ENCODE measurements around the gene HSP90AB1. TPM values are rescaled to one million over a fixed set of nuclear protein-coding genes. Genes with fewer than 3 reads are reported as not detected.

HSP90AB1 gene
- total RNA-seq, 3 donors from 2014 or later (not counting 1 experiment from before 2014, with no cell fraction given) = 256 to 372 (median 308) TPM

DNA sequence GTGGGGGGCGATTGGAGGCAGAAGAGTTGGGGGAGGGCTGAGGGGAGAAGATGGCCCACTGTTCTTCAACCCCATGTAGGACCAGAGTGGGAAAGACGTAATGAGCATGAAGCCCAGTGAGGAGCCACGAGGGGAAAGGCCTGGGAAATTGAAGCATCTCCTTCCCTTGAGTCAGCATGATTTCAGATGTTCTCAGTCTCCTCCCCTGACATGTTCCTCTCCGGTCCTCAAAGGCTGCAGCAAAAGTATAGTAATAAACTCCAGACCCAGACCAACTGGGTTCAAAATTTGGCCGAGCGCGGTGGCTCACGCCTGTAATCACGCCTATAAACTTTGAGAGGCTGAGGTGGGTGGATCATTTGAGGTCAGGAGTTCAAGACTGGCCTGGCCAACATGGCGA, 20.4 kb downstream of the HSP90AB1 start:
- 83% methylated on average over 9 of the region's 10 CpGs for WGBS (ENCODE audit: insufficient coverage)
- intact Hi-C loops (cut with micrococcal nuclease) = no loop called here
- H3K9me3 ChIP-seq (ENCODE audit: control insufficient read depth, insufficient read depth, low read length) = no peaks in the 10 kb centered on the region
- TF ChIP-seq, protein P1, sequence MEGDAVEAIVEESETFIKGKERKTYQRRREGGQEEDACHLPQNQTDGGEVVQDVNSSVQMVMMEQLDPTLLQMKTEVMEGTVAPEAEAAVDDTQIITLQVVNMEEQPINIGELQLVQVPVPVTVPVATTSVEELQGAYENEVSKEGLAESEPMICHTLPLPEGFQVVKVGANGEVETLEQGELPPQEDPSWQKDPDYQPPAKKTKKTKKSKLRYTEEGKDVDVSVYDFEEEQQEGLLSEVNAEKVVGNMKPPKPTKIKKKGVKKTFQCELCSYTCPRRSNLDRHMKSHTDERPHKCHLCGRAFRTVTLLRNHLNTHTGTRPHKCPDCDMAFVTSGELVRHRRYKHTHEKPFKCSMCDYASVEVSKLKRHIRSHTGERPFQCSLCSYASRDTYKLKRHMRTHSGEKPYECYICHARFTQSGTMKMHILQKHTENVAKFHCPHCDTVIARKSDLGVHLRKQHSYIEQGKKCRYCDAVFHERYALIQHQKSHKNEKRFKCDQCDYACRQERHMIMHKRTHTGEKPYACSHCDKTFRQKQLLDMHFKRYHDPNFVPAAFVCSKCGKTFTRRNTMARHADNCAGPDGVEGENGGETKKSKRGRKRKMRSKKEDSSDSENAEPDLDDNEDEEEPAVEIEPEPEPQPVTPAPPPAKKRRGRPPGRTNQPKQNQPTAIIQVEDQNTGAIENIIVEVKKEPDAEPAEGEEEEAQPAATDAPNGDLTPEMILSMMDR (IDR thresholded peaks at IDR 0.05) = no peak
- peaks cover 1% of the 10 kb centered on the region for H3K36me3 ChIP-seq (ENCODE audit: control insufficient read depth, insufficient read depth, low read length)
- Mint-ChIP-seq H3K36me3 (no peaks in the 10 kb centered on the region), H3K27me3 (ENCODE audit: low read depth in 2 of 2) (peaks cover 22 to 23% of the 10 kb centered on the region in 2 donors), H3K4me3 (no peak overlapping the region), H3K27ac (peak overlapping the region; percentile 93 to 98), H3K4me1 (peaks cover 19 to 50% of the 10 kb centered on the region in 2 donors), H3K9me3 (no peaks in the 10 kb centered on the region)
- peaks cover 29% of the 10 kb centered on the region for H3K27me3 ChIP-seq (ENCODE audit: control insufficient read depth, insufficient read depth, low read length)
- H3K4me1 ChIP-seq (ENCODE audit: control insufficient read depth, insufficient read depth, low read length) = peaks cover 47% of the 10 kb centered on the region
- no peak overlapping the region for H3K4me3 ChIP-seq (ENCODE audit: low read length)
- ATAC-seq (no peak), DNase-seq (peak in 1 of 2 donors; percentile 18)
- H3K27ac ChIP-seq (ENCODE audit: low read length) = no peak overlapping the region

DNA sequence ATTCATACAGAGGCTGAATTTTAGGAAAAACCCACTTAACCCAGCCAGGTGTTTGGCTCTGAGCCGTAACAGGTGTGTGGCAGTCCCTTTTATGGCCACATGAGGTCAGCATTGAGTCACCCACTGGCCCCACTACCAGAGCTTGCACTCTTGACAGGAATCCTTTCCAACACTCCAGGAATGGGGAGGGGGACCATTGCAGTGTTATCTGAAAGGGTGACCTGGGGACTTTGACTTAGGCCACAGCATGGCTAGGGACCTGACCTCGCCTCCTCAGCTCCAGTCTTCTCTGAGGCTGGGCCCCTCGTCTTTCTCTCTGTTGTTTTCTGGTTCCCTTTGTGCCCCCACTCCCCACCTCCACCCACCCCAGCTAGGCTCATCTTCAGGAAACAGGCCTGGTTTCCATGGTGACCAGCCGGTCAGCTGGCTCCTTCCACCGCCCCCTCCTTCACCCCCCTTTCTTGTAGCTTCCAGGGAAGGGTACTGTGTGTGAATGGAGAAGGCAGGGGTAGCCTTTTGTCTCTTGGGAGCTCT, 21.3 kb downstream of the HSP90AB1 start:
- ATAC-seq = no peak
- Mint-ChIP-seq H3K36me3 (no peaks in the 10 kb centered on the region), H3K4me1 (peaks cover 18 to 41% of the 10 kb centered on the region in 2 donors), H3K9me3 (no peaks in the 10 kb centered on the region), H3K4me3 (peak overlapping the region; percentile 55), H3K27ac (peak overlapping the region; percentile 41 to 98), H3K27me3 (ENCODE audit: low read depth in 2 of 2) (peaks cover 31% of the 10 kb centered on the region in 2 donors)
- Histone ChIP-seq H3K36me3 (ENCODE audit: control insufficient read depth, insufficient read depth, low read length) (no peaks in the 10 kb centered on the region), H3K4me3 (ENCODE audit: low read length) (no peak overlapping the region), H3K4me1 (ENCODE audit: control insufficient read depth, insufficient read depth, low read length) (peaks cover 38% of the 10 kb centered on the region), H3K27me3 (ENCODE audit: control insufficient read depth, insufficient read depth, low read length) (peaks cover 32% of the 10 kb centered on the region), H3K9me3 (ENCODE audit: control insufficient read depth, insufficient read depth, low read length) (no peaks in the 10 kb centered on the region), H3K27ac (ENCODE audit: low read length) (no peak overlapping the region)
- WGBS (ENCODE audit: insufficient coverage) = 33% methylated on average over 3 of the region's 5 CpGs
- peak; percentile 49 to 88 for DNase-seq
- intact Hi-C loops (cut with micrococcal nuclease) = loop anchor here (1.0 to 2.0 kb wide), 2 partner anchors 45 to 71 kb away; partner anchors contain the start of gene AARS2
- TF ChIP-seq, protein P1 (IDR thresholded peaks at IDR 0.05) = peak; percentile 82

DNA sequence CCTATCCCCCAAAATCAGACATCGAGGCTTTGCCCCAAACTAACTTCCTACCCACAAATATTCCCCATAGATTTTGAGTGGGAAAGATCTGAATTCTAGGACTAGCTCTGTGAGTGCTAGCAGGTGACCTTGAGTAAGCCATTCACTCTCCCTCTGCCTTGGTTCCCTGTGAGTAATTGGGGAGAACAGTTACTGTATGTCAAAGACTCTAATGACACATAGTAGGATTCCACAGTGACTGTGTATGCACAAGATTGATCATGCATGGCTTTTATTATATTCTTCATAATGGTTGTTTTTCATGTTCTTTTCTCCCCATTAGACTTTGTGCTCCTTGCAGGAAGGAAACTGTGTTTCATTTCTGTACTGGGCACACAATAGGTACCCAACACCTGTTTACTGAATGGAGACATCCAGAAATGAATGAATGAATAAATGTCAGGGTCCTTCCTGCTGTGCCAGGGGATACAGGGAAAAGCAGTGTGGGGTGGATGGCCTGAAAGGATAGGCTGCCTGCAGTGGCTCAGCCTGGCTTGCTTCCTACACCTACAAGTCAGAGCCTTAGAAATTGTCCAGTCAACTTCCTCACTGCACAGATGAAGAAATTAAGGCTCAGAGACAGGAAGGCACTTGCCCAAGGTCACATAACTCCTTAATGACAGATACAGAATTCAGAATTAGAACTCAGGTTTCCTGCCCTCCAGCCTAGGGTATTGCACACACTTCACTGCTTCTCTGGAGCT, 22.4 kb downstream of the HSP90AB1 start:
- DNase-seq = peak in 1 of 2 donors; percentile 31
- no peak for ATAC-seq
- Histone ChIP-seq H3K36me3 (ENCODE audit: control insufficient read depth, insufficient read depth, low read length) (no peaks in the 10 kb centered on the region), H3K9me3 (ENCODE audit: control insufficient read depth, insufficient read depth, low read length) (no peaks in the 10 kb centered on the region), H3K27ac (ENCODE audit: low read length) (no peak overlapping the region), H3K4me3 (ENCODE audit: low read length) (no peak overlapping the region), H3K4me1 (ENCODE audit: control insufficient read depth, insufficient read depth, low read length) (peaks cover 26% of the 10 kb centered on the region), H3K27me3 (ENCODE audit: control insufficient read depth, insufficient read depth, low read length) (peaks cover 36% of the 10 kb centered on the region)
- TF ChIP-seq, protein P1 (IDR thresholded peaks at IDR 0.05) = no peak
- WGBS (ENCODE audit: insufficient coverage) = no CpG with 5 or more reads among the region's 1 CpG
- H3K4me1 Mint-ChIP-seq = peaks cover 6 to 30% of the 10 kb centered on the region in 2 donors
- H3K27me3 Mint-ChIP-seq (ENCODE audit: low read depth in 2 of 2) = peaks cover 40 to 42% of the 10 kb centered on the region in 2 donors
- peak overlapping the region; percentile 67 for H3K4me3 Mint-ChIP-seq
- peak overlapping the region in 1 of 2 donors; percentile 20 for H3K27ac Mint-ChIP-seq
- no peaks in the 10 kb centered on the region for H3K9me3 Mint-ChIP-seq
- no peaks in the 10 kb centered on the region for H3K36me3 Mint-ChIP-seq
- intact Hi-C loops (cut with micrococcal nuclease) = loop anchor here (2.0 kb wide), 1 partner anchor 69 kb away; no protein-coding TSS in a partner anchor

All from natural killer cell (primary cell).